ENCODE data around the gene MS4A12. TPM values are rescaled to one million over a fixed set of nuclear protein-coding genes. Genes with fewer than 3 reads are reported as not detected.
A peak's percentile ranks its signal among the peaks of the same experiment; 100 is the strongest.
"Not testable (repeated sequence)": the region's sequence is repeated elsewhere in the genome, so short reads cannot be mapped to it uniquely, and the experiment has no call there.

The MS4A12 gene, protein sequence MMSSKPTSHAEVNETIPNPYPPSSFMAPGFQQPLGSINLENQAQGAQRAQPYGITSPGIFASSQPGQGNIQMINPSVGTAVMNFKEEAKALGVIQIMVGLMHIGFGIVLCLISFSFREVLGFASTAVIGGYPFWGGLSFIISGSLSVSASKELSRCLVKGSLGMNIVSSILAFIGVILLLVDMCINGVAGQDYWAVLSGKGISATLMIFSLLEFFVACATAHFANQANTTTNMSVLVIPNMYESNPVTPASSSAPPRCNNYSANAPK
- total RNA-seq (2021) (not detected in 3 replicates), Bru-seq, nascent RNA (percentile 16 among the genes with signal in this experiment)
- long read RNA-seq, experiment 1, partial matches to known transcripts: 0 of 1 reads
- long read RNA-seq, experiment 1, other reads (novel, unspliced or antisense): 1 of 1 reads
- long read RNA-seq, experiment 2, partial matches to known transcripts: 0 of 1 reads
- long read RNA-seq, experiment 2, other reads (novel, unspliced or antisense): 1 of 1 reads
- long read RNA-seq, experiment 3, partial matches to known transcripts: 1 of 2 reads
- long read RNA-seq, experiment 3, other reads (novel, unspliced or antisense): 1 of 2 reads

GRCh38 chr11:60492488-60493009 lies at the start of gene MS4A12:
Gene MS4A12 (plus strand): TSS chr11:60492778. CDS start chr11:60497319, 4,541 bp downstream.
- peaks cover 4% of the 10 kb centered on the region for H3K36me3 Mint-ChIP-seq
- H3K9me3 Mint-ChIP-seq: peaks cover 6% of the 10 kb centered on the region
- H3K27me3 Mint-ChIP-seq (ENCODE audit: low read depth): no peaks in the 10 kb centered on the region
- no peak for DNase-seq (ENCODE audit: low spot score)
- ATAC-seq: no peak
- POLR2A ChIA-PET: interaction anchor here (0.7 kb wide), 1 partner anchor 224 kb away, joined by 3 read pairs; no protein-coding TSS in a partner anchor
- TF ChIP-seq ZNF121 (CRISPR knock-in tag; IDR thresholded peaks at IDR 0.05): no peak
- no peak for TF ChIP-seq ZNF317 (CRISPR knock-in tag; IDR thresholded peaks at IDR 0.05; ENCODE audit: borderline replicate concordance, low read depth)
- CTCF ChIA-PET: no interaction called here
- no peak within 1 kb of the TSS for H3K4me3 Mint-ChIP-seq
- no peak within 1 kb of the TSS for H3K27ac Mint-ChIP-seq
- peaks cover 18% of the 10 kb centered on the region for H3K4me1 Mint-ChIP-seq

- ATAC-seq (no peak), DNase-seq (ENCODE audit: low spot score) (no peak)
- H3K4me1 Mint-ChIP-seq: no peaks in the 10 kb centered on the region
- H3K27me3 Mint-ChIP-seq (ENCODE audit: low read depth): peaks cover 20% of the 10 kb centered on the region
- ChIA-PET CTCF (no interaction called here), POLR2A (no interaction called here)
- no peak overlapping the region for H3K4me3 Mint-ChIP-seq
- TF ChIP-seq GTF2I (CRISPR knock-in tag; conservative IDR thresholded peaks at IDR 0.05) (no peak), CBFB (CRISPR knock-in tag; IDR thresholded peaks at IDR 0.05; ENCODE audit: low read depth) (no peak), NR1H2 (CRISPR knock-in tag; IDR thresholded peaks at IDR 0.05) (no peak), AFF4 (CRISPR knock-in tag; IDR thresholded peaks at IDR 0.05; ENCODE audit: borderline replicate concordance) (no peak), USF2 (CRISPR knock-in tag; IDR thresholded peaks at IDR 0.05) (no peak), CREB1 (CRISPR knock-in tag; IDR thresholded peaks at IDR 0.05) (no peak), SMAD4 (CRISPR knock-in tag; IDR thresholded peaks at IDR 0.05) (no peak)
- TF ChIP-seq, protein P1, sequence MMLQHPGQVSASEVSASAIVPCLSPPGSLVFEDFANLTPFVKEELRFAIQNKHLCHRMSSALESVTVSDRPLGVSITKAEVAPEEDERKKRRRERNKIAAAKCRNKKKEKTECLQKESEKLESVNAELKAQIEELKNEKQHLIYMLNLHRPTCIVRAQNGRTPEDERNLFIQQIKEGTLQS (CRISPR knock-in tag; conservative IDR thresholded peaks at IDR 0.05): no peak
- no peak overlapping the region for H3K27ac Mint-ChIP-seq
- H3K36me3 Mint-ChIP-seq: peaks cover 11% of the 10 kb centered on the region
- peaks cover 23% of the 10 kb centered on the region for H3K9me3 Mint-ChIP-seq
Measured at GRCh38 chr11:60447070-60447469, 45.5 kb upstream of the MS4A12 start.

DNA sequence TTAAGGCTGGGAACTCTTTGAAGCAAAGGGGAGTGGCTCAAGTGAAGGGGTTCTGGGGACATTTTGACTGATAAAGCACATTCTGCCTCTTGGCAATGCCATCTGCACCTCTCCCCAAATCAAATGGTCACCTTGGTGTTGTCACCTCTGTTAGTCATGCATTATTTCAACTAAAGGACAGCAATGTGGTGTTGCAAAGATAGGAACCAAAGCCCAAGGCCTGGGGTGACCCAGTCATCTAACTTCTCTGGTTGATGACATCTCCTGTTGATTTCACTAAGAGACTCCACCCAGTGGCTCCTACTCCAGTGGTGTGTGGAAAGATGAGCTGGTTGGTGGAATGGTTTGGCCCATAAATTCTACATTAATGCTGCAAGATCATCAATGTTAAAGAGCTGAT lies 44.7 kb upstream of the MS4A12 start:
- POLR2A ChIA-PET: no interaction called here
- no peak for ATAC-seq

GRCh38 chr11:60451185-60451584 lies 41.4 kb upstream of the MS4A12 start:
- ATAC-seq; CTCF ChIA-PET; DNase-seq (ENCODE audit: low spot score); POLR2A ChIA-PET; H3K4me1 Mint-ChIP-seq; H3K27ac Mint-ChIP-seq; H3K4me3 Mint-ChIP-seq: not testable (repeated sequence)
- H3K9me3 Mint-ChIP-seq: peaks cover 23% of the 10 kb centered on the region
- H3K36me3 Mint-ChIP-seq: peaks cover 11% of the 10 kb centered on the region
- H3K27me3 Mint-ChIP-seq (ENCODE audit: low read depth): peaks cover 16% of the 10 kb centered on the region

More for the DNA sequence above, 44.7 kb upstream of the MS4A12 start:
- Mint-ChIP-seq H3K36me3 (peaks cover 11% of the 10 kb centered on the region), H3K4me3 (no peak overlapping the region), H3K4me1 (no peaks in the 10 kb centered on the region), H3K27ac (no peak overlapping the region), H3K9me3 (peaks cover 23% of the 10 kb centered on the region), H3K27me3 (ENCODE audit: low read depth) (peaks cover 20% of the 10 kb centered on the region)
- CTCF ChIA-PET: no interaction called here
- no peak for TF ChIP-seq TCF7 (CRISPR knock-in tag; IDR thresholded peaks at IDR 0.05; ENCODE audit: low read depth)
- no peak for TF ChIP-seq EMX1 (CRISPR knock-in tag; IDR thresholded peaks at IDR 0.05)
- TF ChIP-seq RELA (CRISPR knock-in tag; IDR thresholded peaks at IDR 0.05; ENCODE audit: borderline replicate concordance): no peak
- no peak for TF ChIP-seq ZNF317 (CRISPR knock-in tag; IDR thresholded peaks at IDR 0.05; ENCODE audit: borderline replicate concordance, low read depth)
- TF ChIP-seq JAZF1 (CRISPR knock-in tag; IDR thresholded peaks at IDR 0.05): no peak
- no peak for TF ChIP-seq KAT7 (CRISPR knock-in tag; IDR thresholded peaks at IDR 0.05; ENCODE audit: borderline replicate concordance)
- no peak for TF ChIP-seq ZNF671 (CRISPR knock-in tag; IDR thresholded peaks at IDR 0.05)
- no peak for TF ChIP-seq ZNF396 (CRISPR knock-in tag; IDR thresholded peaks at IDR 0.05; ENCODE audit: borderline replicate concordance)
- TF ChIP-seq GTF2I (CRISPR knock-in tag; conservative IDR thresholded peaks at IDR 0.05): no peak
- TF ChIP-seq NFATC4 (CRISPR knock-in tag; IDR thresholded peaks at IDR 0.05): no peak
- no peak for TF ChIP-seq E2F1 (CRISPR knock-in tag; IDR thresholded peaks at IDR 0.05)
- TF ChIP-seq MXD4 (CRISPR knock-in tag; IDR thresholded peaks at IDR 0.05; ENCODE audit: borderline replicate concordance): no peak
- TF ChIP-seq SP1 (CRISPR knock-in tag; conservative IDR thresholded peaks at IDR 0.05): no peak
- TF ChIP-seq ZNF512 (CRISPR knock-in tag; IDR thresholded peaks at IDR 0.05; ENCODE audit: borderline replicate concordance): no peak
- no peak for DNase-seq (ENCODE audit: low spot score)
